Neutrophil (primary cell): ENCODE measurements around the gene STBD1.

Experiments
- H3K27ac ChIP-seq: fragments of 200-600 bp; sonication (generic); 2 replicates; pipeline ENCODE4 v1.5.1; 2016; ENCODE audit warnings: mild to moderate bottlenecking, moderate library complexity
- H3K27me3 ChIP-seq: fragments of 200-600 bp; sonication (generic); 2 replicates; pipeline ENCODE4 v1.6.0; 2016; ENCODE audit warnings: mild to moderate bottlenecking
- H3K36me3 ChIP-seq: fragments of 200-600 bp; sonication (generic); 2 replicates; pipeline ENCODE4 v1.5.1; 2017
- H3K4me1 ChIP-seq, 2 experiments: fragments of 200-600 bp in 1 of 2; sonication (generic) in 1 of 2; 1 replicate in 1 of 2; 2 replicates in 1 of 2; pipeline versions ENCODE4 v1.5.1 to v1.6.1; 2013 to 2016; ENCODE audit warnings: low read depth in 1 of 2, low read length in 1 of 2, mild to moderate bottlenecking in 1 of 2, moderate library complexity in 1 of 2; ENCODE audit not compliant: control insufficient read depth in 1 of 2, insufficient read depth in 1 of 2
- H3K4me3 ChIP-seq, 2 experiments: fragments of 200-600 bp in 1 of 2; sonication (generic) in 1 of 2; 1 replicate in 1 of 2; 2 replicates in 1 of 2; pipeline ENCODE4 v1.5.1; 2013 to 2016; ENCODE audit warnings: low read depth in 1 of 2, low read length in 1 of 2, mild to moderate bottlenecking in 1 of 2, moderate library complexity in 1 of 2
- H3K9me3 ChIP-seq: fragments of 200-600 bp; sonication (generic); 2 replicates; pipeline ENCODE4 v1.5.1; 2016
- TF ChIP-seq, protein P1 (sequence below): fragments of 200-600 bp; sonication (generic); IDR thresholded peaks from 2 replicates; pipeline ENCODE4 v1.5.1; 2016; ENCODE audit warnings: antibody characterized with exemption

The STBD1 gene

DNA sequence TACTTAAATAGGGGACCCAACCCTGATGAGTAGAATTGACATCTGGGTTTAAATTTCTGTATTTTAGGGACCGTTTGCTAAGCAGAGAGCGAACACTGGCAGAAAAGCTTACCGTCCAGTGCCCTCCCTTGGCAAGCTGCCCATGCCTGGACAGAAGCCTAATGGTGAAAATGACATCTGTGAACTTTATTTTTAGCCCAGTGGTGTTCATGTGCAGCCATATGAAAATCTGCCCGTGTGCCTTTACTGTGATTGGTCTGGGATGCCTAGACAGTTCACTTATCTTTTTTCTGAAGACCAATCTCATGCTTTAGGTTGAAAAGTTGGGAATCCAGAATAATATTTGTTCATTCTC, 1.1 kb downstream of the STBD1 start:
- H3K4me3 ChIP-seq = peak overlapping the region; percentile 71 to 78
- H3K27me3 ChIP-seq = no peaks in the 10 kb centered on the region
- H3K9me3 ChIP-seq = no peaks in the 10 kb centered on the region
- peak overlapping the region; percentile 91 for H3K27ac ChIP-seq
- peaks cover 82 to 90% of the 10 kb centered on the region in 2 experiments for H3K4me1 ChIP-seq
- TF ChIP-seq, protein P1, sequence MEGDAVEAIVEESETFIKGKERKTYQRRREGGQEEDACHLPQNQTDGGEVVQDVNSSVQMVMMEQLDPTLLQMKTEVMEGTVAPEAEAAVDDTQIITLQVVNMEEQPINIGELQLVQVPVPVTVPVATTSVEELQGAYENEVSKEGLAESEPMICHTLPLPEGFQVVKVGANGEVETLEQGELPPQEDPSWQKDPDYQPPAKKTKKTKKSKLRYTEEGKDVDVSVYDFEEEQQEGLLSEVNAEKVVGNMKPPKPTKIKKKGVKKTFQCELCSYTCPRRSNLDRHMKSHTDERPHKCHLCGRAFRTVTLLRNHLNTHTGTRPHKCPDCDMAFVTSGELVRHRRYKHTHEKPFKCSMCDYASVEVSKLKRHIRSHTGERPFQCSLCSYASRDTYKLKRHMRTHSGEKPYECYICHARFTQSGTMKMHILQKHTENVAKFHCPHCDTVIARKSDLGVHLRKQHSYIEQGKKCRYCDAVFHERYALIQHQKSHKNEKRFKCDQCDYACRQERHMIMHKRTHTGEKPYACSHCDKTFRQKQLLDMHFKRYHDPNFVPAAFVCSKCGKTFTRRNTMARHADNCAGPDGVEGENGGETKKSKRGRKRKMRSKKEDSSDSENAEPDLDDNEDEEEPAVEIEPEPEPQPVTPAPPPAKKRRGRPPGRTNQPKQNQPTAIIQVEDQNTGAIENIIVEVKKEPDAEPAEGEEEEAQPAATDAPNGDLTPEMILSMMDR = no peak
- H3K36me3 ChIP-seq = peaks cover 16% of the 10 kb centered on the region

- H3K27ac ChIP-seq = no peak overlapping the region
- H3K4me3 ChIP-seq = no peak overlapping the region
- peaks cover 16% of the 10 kb centered on the region for H3K36me3 ChIP-seq
- H3K4me1 ChIP-seq = peaks cover 74 to 81% of the 10 kb centered on the region in 2 experiments
- TF ChIP-seq, protein P1 = no peak
- no peaks in the 10 kb centered on the region for H3K27me3 ChIP-seq
- H3K9me3 ChIP-seq = no peaks in the 10 kb centered on the region
Observed at GRCh38 chr4:76308548-76308947, 2.0 kb downstream of the STBD1 start.

DNA sequence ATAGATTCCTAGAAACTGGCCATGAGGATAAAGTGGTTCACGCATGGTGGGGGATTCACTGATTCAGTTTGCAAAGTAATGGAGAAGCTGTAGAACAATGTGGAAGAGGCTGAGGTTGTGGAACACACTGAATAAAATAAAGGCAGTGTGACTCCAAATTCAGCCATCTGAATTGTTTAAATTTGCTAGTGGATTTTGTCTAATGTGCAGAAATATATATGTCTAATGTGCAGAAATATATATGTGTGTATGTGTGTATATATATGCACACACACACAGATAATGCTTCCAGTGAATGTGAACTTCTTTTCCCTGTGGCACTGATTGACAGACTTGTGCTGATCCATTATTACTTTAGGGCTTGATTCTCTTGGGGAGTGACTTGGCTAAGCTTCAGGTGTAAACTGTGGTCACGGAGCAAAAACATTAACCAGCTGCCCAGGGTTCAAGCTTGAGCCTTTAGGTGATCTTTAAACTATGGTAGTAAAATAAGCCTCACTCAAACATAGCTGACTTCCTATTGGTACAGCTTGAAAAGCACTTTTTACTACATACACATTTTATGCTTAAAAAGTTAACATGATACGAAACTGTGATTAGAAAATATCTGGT, 3.5 kb downstream of the STBD1 start:
- Histone ChIP-seq H3K36me3 (peaks cover 16% of the 10 kb centered on the region), H3K27me3 (no peaks in the 10 kb centered on the region), H3K4me1 (peaks cover 60 to 66% of the 10 kb centered on the region in 2 experiments), H3K4me3 (no peak overlapping the region), H3K9me3 (no peaks in the 10 kb centered on the region), H3K27ac (peak overlapping the region; percentile 13)
- TF ChIP-seq, protein P1 = no peak

DNA sequence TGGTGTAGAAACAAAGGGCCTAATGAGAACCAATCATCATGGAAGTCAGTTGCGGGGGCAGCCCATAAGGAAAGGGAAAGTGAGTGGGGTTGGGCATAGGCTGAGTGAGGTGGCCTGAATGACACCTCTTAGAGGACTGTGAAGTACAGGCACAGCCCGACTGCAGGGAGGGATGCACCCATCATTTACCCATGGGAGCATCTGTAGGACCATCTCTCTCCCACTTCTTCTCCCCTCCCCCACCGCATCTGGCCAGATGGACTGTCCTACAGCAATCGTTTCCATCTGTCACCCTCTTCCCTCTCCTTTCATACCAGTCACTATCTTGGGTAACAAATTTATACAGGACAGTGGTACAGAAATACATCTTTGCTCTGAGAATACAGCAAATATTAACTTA, 4.2 kb downstream of the STBD1 start:
- H3K9me3 ChIP-seq = no peaks in the 10 kb centered on the region
- TF ChIP-seq, protein P1 = no peak
- peaks cover 53 to 60% of the 10 kb centered on the region in 2 experiments for H3K4me1 ChIP-seq
- peaks cover 16% of the 10 kb centered on the region for H3K36me3 ChIP-seq
- H3K27me3 ChIP-seq = no peaks in the 10 kb centered on the region
- H3K4me3 ChIP-seq = no peak overlapping the region
- H3K27ac ChIP-seq = peak overlapping the region; percentile 13

- Histone ChIP-seq H3K36me3 (peaks cover 16% of the 10 kb centered on the region), H3K4me3 (no peak overlapping the region), H3K9me3 (no peaks in the 10 kb centered on the region), H3K27ac (peak overlapping the region; percentile 41), H3K27me3 (no peaks in the 10 kb centered on the region), H3K4me1 (peaks cover 48 to 53% of the 10 kb centered on the region in 2 experiments)
- TF ChIP-seq, protein P1 = no peak
Observed at GRCh38 chr4:76311896-76312331, 5.4 kb downstream of the STBD1 start.
